HL-60 (cell line): ENCODE data around the gene KHNYN.
A peak's percentile ranks its signal among the peaks of the same experiment; 100 is the strongest.

Experiments used
- DNase-seq, 2 experiments: peaks; one replicate each; pipeline ENCODE4 v3.0.0-alpha.2; 2010 to 2020; ENCODE audit warnings: low read depth in 1 of 2, low spot score in 1 of 2
- H3K27ac ChIP-seq: fragments of 250-450 bp; sonication (Bioruptor Pico); replicated peaks from 2 replicates; pipeline ENCODE4 v1.5.1; 2020; ENCODE audit warnings: mild to moderate bottlenecking, moderate library complexity
- H3K27me3 ChIP-seq: fragments of 250-450 bp; sonication (Bioruptor Pico); 2 replicates; pipeline ENCODE4 v1.5.1; 2021; ENCODE audit warnings: mild to moderate bottlenecking, moderate library complexity; ENCODE audit not compliant: insufficient read depth, poor library complexity, severe bottlenecking
- H3K4me3 ChIP-seq: replicated peaks from 2 replicates; pipeline ENCODE4 v1.5.1; 2011; ENCODE audit warnings: mild to moderate bottlenecking, control low read depth, low read length; ENCODE audit not compliant: insufficient read depth
- CTCF ChIP-seq: IDR thresholded peaks from one replicate; pipeline ENCODE4 v1.5.1; 2011; ENCODE audit warnings: low read length, control low read depth, inconsistent platforms; ENCODE audit not compliant: insufficient read depth
- GABPA ChIP-seq: IDR thresholded peaks from 2 replicates; pipeline ENCODE4 v1.6.1; 2012; ENCODE audit warnings: low read depth
- POLR2AphosphoS5 ChIP-seq: IDR thresholded peaks from 2 replicates; pipeline ENCODE4 v1.6.1; 2012; ENCODE audit warnings: low read depth
- REST ChIP-seq: IDR thresholded peaks from 2 replicates; pipeline ENCODE4 v1.6.1; 2012; ENCODE audit warnings: low read depth; ENCODE audit not compliant: insufficient replicate concordance
- SPI1 ChIP-seq: IDR thresholded peaks from 2 replicates; pipeline ENCODE4 v1.6.1; 2012; ENCODE audit warnings: low read depth, mild to moderate bottlenecking, borderline replicate concordance

The KHNYN gene

GRCh38 chr14:24406416-24406815 lies 23.3 kb upstream of the KHNYN start:
- DNase-seq, result no peak
- H3K27ac ChIP-seq, result no peak overlapping the region
- TF ChIP-seq REST (no peak), CTCF (no peak), POLR2AphosphoS5 (no peak), GABPA (no peak), SPI1 (no peak)
- no peak overlapping the region for H3K4me3 ChIP-seq
- H3K27me3 ChIP-seq, result no peaks in the 10 kb centered on the region

GRCh38 chr14:24407608-24408325 lies 22.0 kb upstream of the KHNYN start:
- Histone ChIP-seq H3K27ac (no peak overlapping the region), H3K4me3 (no peak overlapping the region), H3K27me3 (no peaks in the 10 kb centered on the region)
- no peak for DNase-seq
- TF ChIP-seq REST, result no peak
- TF ChIP-seq POLR2AphosphoS5, result no peak
- TF ChIP-seq GABPA, result no peak
- TF ChIP-seq SPI1, result no peak
- TF ChIP-seq CTCF, result no peak

GRCh38 chr14:24408764-24409163 lies 21.0 kb upstream of the KHNYN start:
- H3K27ac ChIP-seq, result no peak overlapping the region
- TF ChIP-seq REST, result no peak
- TF ChIP-seq SPI1, result no peak
- TF ChIP-seq GABPA, result no peak
- no peak for TF ChIP-seq CTCF
- TF ChIP-seq POLR2AphosphoS5, result no peak
- H3K4me3 ChIP-seq, result no peak overlapping the region
- H3K27me3 ChIP-seq, result no peaks in the 10 kb centered on the region
- DNase-seq, result peak in 1 of 2 experiments; percentile 55
